CD4-positive, alpha-beta T cell treated with Interleukin-4 for 4 hours (primary cell): Measurements from ENCODE around the gene AMPH.
"Not testable (repeated sequence)": the region's sequence is repeated elsewhere in the genome, so short reads cannot be mapped to it uniquely, and the experiment has no call there.

Experiments used
- DNase-seq: peaks from one replicate; pipeline ENCODE4 v3.0.0-alpha.2; 2020

AMPH gene

DNA sequence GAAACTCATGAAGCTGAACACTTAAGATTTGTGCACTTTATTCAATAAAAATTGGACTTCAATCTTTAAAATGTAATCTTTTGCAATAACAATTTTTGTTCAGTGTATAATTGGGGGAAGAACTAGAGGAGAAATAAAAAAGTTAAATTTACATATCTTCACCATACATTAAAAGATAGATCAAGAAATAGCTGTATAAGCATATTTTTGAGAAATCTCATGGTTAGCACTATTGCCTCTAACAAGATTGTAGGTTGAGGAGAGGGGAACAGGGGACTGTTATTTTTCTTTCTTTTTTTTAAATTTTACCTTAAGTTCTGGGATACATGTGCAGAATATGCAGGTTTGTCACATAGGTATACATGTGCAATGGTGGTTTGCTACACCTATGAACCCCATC, 5.3 kb downstream of the AMPH start:
- no peak for DNase-seq

DNA sequence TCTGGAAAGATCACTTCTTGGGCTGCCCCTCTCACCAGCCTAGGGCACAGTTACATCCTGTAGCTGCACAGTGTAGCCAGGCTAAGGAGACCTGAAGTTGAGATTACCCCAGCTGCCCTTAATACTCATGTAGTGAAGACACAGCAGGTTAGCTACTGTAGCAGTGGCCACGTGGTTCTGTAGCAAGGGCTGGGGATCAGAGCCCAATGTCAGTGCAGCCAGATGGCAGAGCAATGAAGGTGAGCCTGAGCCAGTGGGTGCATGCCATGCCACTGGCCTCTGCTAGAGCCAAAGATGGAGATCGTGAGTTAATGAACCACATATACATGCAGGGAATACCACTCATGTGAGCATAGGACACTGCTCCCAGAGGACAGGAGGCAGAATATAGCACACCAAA, 15.5 kb downstream of the AMPH start:
- no peak for DNase-seq

DNA sequence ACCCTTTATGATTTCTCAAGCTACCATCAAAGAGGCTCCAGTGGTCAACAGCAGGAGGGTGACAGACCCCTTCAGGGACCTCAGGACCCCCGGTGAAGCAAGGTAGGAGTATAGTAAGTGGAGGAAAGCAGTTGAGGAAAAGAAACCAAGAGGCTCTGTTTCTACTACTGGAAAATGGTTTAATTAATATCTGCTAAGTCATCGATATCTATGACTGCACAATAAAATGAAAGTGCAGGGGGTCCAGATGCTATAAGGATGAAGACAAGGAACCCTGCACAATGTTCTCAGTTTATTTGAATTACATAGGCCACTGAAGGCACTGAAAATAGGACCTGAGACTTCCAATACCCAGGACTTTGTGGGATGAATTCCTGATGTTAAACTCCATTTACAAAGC, 23.7 kb downstream of the AMPH start:
- no peak for DNase-seq

DNA sequence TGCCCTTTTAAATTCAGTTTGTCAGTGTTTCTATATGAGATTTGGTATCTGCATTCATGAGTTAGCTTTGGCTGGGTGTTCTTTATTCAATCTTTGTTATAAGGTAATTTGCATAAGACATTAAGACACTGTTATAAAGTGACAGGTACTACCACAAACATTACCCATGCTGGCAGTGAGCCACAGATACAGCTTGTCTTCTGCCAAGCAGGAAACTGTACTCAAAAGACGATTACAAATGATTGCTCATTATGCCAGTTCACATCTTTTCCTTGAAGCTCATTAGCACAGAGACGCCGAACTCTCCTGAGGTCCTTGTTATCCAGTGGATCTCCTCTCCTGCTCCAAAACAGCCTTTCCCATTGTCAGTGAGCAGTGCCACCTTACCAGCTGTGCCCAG, 30.4 kb downstream of the AMPH start:
- no peak for DNase-seq

DNA sequence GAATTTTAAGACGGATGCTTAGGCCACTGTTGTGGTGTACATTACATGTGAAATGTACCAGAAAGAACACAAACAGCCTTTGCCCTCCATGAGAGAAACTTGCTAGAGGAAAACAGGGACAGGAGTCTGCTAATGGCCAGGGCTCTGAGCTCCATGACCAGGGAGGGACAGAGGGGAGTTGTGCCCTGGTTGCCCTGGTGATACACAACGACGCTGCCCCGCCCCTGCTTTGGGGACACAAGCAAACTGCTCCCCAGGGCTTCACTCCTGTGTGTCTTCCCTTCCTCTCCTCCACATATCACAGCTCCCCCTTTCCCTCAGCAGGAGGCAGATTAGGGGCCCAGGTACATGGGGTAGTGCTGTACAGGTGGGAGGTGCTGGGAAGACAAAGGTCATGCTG, 36.2 kb downstream of the AMPH start:
- DNase-seq = no peak

DNA sequence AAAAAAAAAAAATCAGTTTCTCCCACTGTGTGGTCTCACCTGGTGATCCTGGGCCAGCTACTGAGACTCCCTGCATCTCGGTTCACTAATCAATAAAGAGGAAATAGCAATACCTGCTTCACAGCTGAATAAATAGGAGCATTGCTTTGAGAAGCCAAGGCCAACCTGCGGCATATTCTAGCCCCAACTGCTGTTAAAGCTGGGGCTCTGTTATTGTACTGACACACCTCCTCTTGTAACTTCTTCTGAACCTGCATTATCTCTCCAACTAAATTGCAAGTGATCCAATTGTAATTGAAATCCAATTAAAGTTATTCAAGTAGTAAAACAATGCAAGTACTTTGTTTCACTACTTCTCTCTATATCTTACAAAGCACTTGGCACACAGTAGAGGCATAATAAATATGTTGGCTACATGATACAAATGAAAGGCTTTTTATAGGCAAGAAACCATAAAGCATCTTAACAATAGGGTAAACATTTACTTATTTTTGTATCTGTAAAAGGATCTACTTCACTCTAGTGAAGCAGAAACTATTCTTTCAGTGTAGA, 38.4 kb downstream of the AMPH start:
- no peak for DNase-seq

DNA sequence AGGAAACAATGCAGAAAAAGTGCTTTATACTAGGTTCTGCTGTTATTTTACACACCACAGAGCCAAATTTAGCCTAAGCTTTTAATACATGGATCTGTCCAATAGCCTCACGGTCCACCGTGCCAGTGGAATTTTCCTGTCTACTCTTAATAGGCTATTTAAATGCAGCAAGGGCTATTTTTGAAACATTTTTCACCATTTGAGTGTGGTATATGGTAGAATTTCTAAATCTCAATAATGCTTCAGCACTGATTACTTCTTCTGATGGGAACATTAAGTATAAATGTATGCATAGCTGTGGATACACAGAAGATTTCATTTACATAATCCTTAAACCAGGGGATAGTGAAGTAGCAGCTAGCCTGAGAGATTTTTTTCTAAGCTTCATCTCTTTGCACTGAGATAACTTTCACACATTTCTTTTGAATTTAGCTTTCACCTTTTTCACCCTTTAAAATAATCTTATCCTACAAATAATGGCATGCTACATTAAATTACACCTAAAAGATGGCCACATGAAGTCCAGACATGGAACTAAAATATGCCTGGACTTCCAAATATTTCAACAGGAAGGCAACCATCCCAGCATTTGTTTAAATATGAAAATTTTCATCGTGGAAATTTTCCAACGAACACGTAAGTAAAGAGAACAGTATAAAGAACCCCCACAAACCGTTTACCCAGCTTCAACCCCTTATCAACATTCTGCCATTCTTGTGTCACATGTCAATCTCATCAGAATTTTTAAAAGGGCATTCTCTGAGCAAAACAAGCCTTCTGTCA, 45.4 kb downstream of the AMPH start:
- no peak for DNase-seq

DNA sequence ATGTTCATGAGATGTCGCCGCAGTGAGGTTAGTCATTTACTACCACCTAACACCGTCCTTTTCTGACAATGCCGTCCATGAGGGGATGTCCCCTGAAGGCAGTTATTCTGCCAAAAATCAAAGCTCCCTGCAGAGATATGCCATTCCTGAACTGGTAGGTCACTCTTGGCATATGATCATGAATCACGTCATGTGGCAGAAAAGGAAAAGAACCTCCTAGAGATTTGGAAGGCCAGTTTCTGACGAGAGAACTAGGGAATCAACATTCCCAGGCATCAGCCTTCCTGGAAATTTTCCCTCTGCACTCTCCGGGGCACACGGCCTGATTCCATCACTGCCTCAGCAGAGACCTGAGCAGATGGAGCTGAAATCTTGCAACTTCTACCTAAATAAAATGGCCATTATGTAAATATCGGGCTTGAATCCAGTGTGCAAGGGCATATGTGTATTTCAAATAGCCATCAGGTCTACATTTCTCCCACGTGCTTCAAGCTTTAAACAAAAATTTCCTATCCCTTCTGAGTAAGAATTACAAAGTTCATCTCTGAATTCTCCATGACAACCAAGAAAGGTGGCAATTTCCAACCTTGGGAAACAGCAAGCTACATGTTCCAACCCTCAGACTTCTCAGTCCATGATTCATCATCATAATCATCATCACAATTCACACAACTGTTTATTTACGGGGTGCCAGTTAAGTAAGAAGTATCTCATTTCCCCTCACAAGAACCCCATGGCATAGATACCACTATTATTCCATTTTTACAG, 46.5 kb downstream of the AMPH start:
- no peak for DNase-seq

DNA sequence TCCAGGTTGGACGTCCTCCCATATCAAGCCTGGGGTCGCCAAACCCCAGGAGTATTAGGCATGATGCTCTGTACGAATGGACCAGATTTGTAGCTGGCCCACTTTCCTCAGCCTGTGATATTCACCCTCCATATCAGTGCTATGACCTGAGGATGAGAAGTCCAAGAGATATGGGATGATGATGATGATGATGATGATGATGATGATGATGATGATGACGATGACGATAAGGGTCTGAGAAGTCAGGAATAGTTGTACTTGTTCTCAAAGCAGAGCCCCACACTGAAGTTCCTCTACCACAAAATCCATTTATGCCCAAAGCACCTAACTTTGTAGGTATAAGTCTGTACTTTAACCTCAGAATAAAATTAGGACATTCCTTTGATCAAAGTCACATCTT, 50.7 kb downstream of the AMPH start:
- no peak for DNase-seq

DNA sequence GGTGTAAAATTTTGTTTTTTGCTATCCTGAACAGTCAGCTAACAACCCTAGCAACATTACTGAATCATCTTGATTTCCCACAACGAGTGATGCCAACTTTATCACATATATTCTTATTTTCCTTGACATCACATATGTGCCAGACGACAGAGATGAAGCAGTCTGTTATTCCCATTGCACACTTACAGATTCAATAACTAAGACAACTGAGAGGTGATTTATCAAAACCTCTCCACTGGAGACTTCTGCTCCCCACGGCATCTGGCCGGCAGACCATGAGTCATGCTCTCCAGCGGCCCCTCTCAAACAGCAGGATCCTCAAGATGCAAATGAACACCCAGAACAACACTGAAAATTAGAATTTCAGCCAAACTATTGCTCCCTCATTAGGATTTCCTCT, 57.1 kb downstream of the AMPH start:
- DNase-seq = no peak

DNA sequence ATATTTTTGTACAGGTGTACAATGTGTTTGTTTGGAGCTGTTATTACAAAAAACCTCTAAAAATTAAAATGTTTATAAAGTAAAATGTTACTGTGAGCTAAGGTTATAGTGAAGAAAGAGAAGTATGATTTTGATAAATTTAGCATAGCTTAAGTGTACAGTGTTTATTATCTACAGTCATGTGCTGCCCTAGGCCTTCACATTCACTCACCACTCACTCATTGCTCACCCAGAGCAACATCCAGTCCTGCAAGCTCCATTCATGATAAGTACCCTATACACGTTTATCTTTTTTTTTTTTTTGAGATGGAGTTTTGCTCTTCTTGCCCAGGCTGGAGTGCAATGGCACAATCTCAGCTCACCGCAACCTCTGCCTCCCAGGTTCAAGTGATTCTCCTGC, 59.6 kb downstream of the AMPH start:
- DNase-seq = not testable (repeated sequence)

DNA sequence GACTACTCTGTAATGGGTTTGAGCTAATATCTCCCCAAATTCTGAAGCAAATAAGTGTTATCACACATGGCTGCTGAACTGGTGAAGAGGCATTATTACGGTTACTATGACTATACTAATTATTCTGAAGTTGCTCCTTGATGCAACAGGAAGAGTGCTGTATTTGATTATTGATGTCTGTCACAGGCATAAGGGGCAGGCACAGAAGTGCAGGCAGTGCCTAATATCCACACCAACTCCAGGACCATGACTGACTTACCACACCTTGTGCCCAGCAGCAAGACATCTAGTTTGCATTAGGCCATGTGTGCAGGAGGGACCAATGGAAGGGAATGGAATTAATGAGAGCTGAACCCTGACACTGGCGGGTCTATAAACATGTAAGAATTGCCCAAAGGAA, 62.7 kb downstream of the AMPH start:
- DNase-seq = no peak

DNA sequence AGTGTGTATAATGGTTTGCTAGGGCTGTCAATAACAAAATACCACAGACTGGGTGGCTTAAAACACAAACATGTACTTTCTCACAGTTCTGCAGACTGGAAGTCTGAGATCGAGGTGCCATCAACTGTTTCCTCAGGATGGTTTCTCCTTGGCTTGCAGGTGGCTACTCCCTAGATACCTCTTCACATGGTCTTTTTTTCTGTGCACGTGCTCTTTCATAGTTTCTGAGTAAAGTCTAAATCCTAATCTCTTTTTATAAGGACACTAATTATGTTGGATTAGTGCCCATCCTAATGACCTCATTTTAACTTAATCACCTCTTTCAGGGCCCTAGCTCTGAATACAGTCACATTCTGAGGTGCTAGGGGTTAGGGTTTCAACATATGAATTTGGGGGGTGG, 65.9 kb downstream of the AMPH start:
- DNase-seq = no peak

DNA sequence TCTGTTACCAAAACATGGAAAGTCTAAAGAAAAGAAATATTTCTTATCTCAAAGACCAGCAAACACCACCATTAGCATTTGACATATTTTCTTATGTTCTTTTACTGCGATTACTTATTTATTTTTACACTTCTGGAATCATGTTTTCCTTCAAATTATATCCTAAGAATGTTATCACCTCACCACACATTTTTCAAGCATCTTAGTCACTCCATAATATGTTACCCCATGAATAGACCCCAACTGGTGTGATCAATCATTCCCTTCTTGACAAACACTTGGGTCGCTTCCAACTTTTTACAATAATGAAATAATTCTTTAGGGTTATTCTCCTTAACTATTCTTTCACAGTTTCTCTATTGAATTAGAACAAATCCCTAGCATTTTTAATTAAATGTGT, 67.4 kb downstream of the AMPH start:
- no peak for DNase-seq

DNA sequence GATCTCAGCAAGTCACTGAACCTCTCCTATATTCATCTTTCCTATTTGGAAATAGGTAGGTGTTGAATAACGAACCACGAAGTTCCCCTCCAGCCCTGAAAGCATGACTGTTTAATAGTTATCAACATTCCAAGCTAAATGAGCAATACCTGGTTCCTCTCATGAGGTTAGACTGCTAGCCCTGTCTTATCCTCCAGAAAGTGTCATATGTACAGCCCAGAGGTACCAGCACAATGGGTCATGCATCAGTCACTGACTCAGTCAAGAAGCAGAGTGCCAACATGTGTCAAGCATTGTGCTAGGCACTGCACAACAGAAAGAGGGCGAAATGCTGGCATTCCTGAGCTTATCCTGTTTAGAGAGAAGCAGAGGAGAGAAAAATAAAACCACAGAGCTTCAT, 70.0 kb downstream of the AMPH start:
- DNase-seq = no peak

DNA sequence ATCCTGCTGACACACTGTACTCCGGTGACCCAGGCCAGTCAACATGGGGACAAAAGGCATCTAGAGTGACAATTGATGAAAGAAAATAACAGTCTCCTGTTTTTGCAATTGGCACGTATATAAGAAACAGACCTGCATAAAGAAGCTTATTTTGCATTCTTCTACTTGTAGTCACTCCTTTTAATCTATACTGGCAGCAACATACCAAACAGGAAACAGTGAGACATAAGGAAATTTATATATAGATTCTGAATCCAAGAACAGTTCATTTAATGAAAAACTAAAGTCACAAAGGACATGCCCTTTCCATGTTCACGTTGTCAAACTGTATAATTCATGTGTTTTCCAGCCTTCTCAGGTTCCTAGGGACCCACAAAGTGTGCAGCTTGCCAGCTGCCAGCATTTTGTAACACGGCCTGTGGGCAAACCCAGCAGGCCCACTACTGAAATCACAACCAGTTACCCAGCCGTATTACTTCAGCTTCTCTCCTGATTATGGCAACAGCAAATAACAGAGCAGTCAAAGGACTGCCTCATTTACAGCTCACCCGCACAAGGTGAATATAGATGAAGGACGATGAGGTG, 72.3 kb downstream of the AMPH start:
- no peak for DNase-seq

DNA sequence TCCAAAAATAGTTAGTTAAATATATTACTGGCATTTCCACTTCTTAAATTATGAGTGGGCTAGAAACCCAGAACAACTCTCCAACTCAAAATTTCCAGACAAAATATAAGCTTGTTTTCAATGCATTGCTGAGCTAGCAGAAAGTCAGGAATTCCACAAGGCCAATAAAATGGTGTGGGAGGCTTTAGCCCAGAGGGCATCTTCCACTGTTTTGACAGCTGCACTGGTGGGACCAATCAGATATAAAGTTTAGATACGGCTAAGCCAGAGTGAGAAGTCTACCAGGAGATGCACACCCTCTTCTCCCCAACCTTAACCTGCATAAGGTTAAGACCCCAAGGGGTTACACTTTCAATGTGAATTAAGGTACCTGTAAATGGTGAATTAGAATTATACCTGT, 76.6 kb downstream of the AMPH start:
- no peak for DNase-seq

DNA sequence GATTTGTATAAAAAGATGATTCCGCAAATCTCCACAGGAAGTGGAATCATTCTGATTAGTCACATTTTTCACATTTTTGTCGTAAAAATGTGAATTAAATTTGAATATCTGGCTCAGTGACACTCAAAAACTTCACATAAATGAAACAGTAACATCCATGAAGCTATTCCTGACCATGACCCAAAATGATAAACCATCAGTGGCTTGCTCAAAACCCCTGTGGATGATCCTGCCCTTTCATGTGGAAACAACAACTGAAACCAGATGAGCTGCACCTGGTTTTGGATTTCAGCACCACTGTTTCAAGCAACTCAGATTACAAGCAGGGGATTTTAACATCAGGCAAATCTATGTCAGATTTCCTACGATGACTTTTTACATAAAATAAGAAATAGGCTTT, 80.3 kb downstream of the AMPH start:
- no peak for DNase-seq

DNA sequence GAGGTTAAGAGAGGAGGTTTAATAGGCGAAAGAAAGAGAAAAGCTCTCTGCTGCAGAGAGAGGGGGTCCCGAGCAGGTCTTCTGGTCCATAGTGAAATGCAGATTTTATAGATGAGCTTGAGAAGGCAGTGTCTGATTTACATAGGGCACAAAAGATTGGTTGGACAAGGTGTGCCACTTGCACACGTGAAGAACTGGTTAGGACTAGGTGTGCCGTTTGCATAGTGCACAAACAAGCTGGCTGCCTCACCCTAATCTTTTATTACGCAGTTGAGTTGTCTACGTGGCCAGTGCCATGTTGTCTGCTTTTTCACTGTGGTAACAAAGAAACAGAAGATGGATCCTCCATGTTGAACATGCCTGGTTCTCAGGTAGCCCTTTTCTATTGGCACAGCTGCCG, 82.6 kb downstream of the AMPH start:
- DNase-seq = no peak

DNA sequence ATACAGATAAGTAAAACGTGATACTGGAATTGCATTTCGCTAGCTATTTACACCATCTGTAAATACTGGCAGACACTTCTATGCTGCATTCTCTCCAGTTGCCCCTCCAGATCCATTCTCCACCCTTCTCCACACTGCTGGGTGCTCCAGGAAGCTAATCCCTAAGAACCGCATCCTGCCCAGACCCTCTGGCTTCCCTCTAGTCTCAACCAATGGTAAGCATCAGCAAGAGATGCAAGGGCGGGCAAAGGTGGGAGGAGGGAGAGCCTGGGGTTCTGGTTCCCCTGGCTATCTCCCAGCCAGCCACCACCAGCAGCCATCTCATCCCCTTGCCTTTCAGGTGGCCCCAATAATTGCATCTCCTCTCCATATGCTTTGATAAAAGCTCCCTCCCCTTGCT, 84.4 kb downstream of the AMPH start:
- no peak for DNase-seq

DNA sequence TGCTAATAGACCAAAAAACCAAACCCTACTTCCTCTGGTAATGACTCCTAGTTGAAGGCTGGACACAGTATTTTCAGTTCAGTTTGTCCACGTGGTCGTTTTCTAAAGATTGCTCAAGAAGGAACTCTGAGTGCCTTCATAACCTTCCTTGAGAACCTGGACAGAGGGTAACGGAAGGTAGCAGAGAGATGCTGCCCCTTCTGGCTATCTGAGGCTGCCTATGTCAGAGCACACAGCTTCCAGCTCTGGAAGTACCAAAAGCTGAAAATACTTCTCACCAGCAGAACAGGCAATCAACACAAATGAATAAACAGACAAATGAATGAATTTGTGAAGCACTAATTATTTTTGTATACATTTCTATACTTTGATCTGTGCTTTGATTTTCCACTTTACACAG, 85.2 kb downstream of the AMPH start:
- no peak for DNase-seq

DNA sequence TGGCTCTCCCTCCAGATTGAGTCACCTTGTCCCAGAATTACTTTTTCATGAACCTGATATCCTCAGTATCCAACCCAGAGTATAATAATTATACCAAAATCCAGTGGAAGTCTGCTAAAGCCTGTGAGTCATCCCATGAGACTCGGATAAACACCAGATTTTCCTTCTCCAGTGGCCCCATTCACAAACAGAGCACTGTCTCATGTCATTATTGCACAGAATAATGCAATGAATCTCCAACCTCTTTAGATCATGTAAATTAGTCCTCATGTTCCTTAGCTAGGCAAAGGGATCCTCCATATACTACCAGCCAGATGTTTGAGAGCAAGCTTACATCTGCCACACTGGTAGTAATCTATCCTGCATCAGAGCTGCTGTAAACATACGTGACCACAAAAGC, 89.0 kb downstream of the AMPH start:
- no peak for DNase-seq

DNA sequence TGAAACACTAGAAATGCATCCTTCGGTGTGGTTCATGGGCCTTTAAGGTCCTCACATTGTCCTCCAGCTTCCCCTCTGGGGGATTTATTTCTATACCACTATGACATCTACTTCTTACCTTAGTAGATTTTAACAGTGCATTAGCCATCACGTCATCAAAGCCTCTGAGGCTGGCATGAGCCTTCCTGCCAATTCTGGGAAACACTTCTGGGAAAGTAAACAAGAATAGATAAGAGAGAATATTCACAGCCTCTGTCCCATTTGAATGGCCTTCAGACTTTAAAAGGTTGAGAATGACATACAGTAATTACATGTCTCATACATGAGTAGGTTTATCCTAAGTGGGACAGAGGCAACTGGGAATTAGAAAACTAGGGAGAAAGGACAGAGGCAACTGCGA, 89.7 kb downstream of the AMPH start:
- DNase-seq = no peak

DNA sequence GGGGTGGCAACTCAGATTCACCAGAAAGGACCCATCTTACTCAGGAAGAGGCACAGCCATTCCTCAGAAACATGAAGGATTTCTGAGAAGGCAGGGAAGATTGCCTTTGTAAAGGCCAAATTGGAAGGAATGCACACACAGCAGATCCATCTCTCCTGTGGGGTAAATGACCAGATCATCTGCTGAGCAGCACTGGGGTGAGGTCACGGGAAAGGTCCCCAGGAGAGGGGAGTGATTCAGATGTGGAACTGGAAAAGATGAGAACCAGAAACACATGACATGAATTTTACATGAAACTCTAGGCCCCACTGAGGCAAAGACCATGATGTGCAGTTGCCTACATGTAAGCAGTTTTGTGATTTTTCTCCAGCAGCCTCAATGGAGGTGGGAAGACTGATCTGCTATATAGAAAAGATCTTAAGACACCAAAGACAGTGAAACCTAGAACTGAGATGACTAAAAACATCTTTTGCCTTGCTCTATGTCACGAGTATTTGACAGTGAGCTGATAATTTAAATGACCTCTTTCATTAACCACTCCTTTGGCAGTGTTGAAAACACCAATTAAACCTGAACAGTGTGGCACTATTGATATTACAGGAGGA, 91.6 kb downstream of the AMPH start:
- no peak for DNase-seq
